DND-41 (cell line): Measurements from ENCODE around the gene NRXN3.

ENCODE experiments used
- ATAC-seq: fragments of 200-7000 bp; cut with Tn5 transposase; 3 replicates; pipeline ENCODE4 v1.9.1; 2021; ENCODE audit warnings: low read depth; ENCODE audit not compliant: insufficient read depth
- DNase-seq: peaks from one replicate; pipeline ENCODE4 v3.0.0-alpha.2; 2020
- H2AFZ ChIP-seq: 2 replicates; pipeline ENCODE4 v1.6.0; 2012; ENCODE audit warnings: low read depth, low read length
- H3K27ac ChIP-seq: 2 replicates; pipeline ENCODE4 v1.5.1; 2012; ENCODE audit warnings: low read length, inconsistent platforms
- H3K27me3 ChIP-seq: fragments of 200-600 bp; sonication (generic); 2 replicates; pipeline ENCODE4 v1.6.0; 2012; ENCODE audit warnings: low read length, mild to moderate bottlenecking, inconsistent platforms; ENCODE audit not compliant: insufficient read depth, poor library complexity
- H3K36me3 ChIP-seq: 2 replicates; pipeline ENCODE4 v1.5.1; 2012; ENCODE audit warnings: low read length, inconsistent platforms; ENCODE audit not compliant: insufficient read depth
- H3K4me1 ChIP-seq: 2 replicates; pipeline ENCODE4 v1.5.1; 2012; ENCODE audit warnings: mild to moderate bottlenecking, low read length; ENCODE audit not compliant: insufficient read depth
- H3K4me2 ChIP-seq: 2 replicates; pipeline ENCODE4 v1.6.0; 2012; ENCODE audit warnings: mild to moderate bottlenecking, moderate library complexity, low read length, inconsistent platforms; ENCODE audit not compliant: insufficient read depth
- H3K4me3 ChIP-seq, 2 experiments: fragments of 200-600 bp in 1 of 2; shearing (Covaris generic) in 1 of 2; 2 replicates each; pipeline ENCODE4 v1.5.1; 2012 to 2016; ENCODE audit warnings: inconsistent platforms in 2 of 2, low read length in 2 of 2, mild to moderate bottlenecking in 2 of 2, low read depth in 1 of 2, moderate library complexity in 1 of 2
- H3K79me2 ChIP-seq: 2 replicates; pipeline ENCODE4 v1.6.0; 2012; ENCODE audit warnings: low read length, inconsistent platforms; ENCODE audit not compliant: insufficient read depth
- H3K9ac ChIP-seq: 2 replicates; pipeline ENCODE4 v1.6.0; 2012; ENCODE audit warnings: low read depth, mild to moderate bottlenecking, inconsistent platforms, low read length, moderate library complexity
- H3K9me3 ChIP-seq: 2 replicates; pipeline ENCODE4 v1.5.1; 2012; ENCODE audit warnings: low read length, moderate library complexity, mild to moderate bottlenecking, inconsistent platforms; ENCODE audit not compliant: insufficient read depth, severe bottlenecking
- H4K20me1 ChIP-seq: 2 replicates; pipeline ENCODE4 v1.6.0; 2012; ENCODE audit warnings: low read length; ENCODE audit not compliant: insufficient read depth
- CTCF ChIP-seq: IDR thresholded peaks from 2 replicates; pipeline ENCODE4 v1.5.1; 2012; ENCODE audit warnings: borderline replicate concordance, low read length, moderate library complexity, mild to moderate bottlenecking; ENCODE audit not compliant: poor library complexity, severe bottlenecking; ENCODE audit errors: extremely low read depth
- EZH2 ChIP-seq: IDR thresholded peaks from 3 replicates; pipeline ENCODE4 v1.6.1; 2012; ENCODE audit warnings: borderline replicate concordance, low read depth, mild to moderate bottlenecking, moderate library complexity, low read length, inconsistent platforms; ENCODE audit not compliant: severe bottlenecking

NRXN3 gene

GRCh38 chr14:79586416-79586815 lies 1416.2 kb downstream of the NRXN3 start:
- DNase-seq (no peak), ATAC-seq (no peak)
- Histone ChIP-seq H3K79me2 (no peaks in the 10 kb centered on the region), H3K9ac (no peak overlapping the region), H3K4me1 (no peaks in the 10 kb centered on the region), H3K4me3 (no peak overlapping the region), H3K4me2 (no peak overlapping the region), H3K9me3 (no peaks in the 10 kb centered on the region), H3K27ac (no peak overlapping the region), H3K27me3 (no peaks in the 10 kb centered on the region), H2AFZ (no peak overlapping the region), H3K36me3 (no peaks in the 10 kb centered on the region), H4K20me1 (no peaks in the 10 kb centered on the region)
- TF ChIP-seq CTCF (no peak), EZH2 (no peak)

- TF ChIP-seq EZH2 (no peak), CTCF (no peak)
- Histone ChIP-seq H3K27ac (no peak overlapping the region), H3K4me2 (no peak overlapping the region)
These were observed 1416.9 kb downstream of the NRXN3 start for GRCh38 chr14:79586989-79587598.

GRCh38 chr14:79587875-79588274 lies 1417.7 kb downstream of the NRXN3 start:
- Histone ChIP-seq H3K36me3 (no peaks in the 10 kb centered on the region), H3K9ac (no peak overlapping the region), H3K79me2 (no peaks in the 10 kb centered on the region), H2AFZ (no peak overlapping the region), H3K4me3 (no peak overlapping the region), H3K9me3 (no peaks in the 10 kb centered on the region), H3K4me2 (no peak overlapping the region), H3K4me1 (no peaks in the 10 kb centered on the region), H3K27ac (no peak overlapping the region), H3K27me3 (no peaks in the 10 kb centered on the region), H4K20me1 (no peaks in the 10 kb centered on the region)
- TF ChIP-seq CTCF (no peak), EZH2 (no peak)
- DNase-seq (no peak), ATAC-seq (no peak)

More at GRCh38 chr14:79586989-79587598, 1416.9 kb downstream of the NRXN3 start:
- DNase-seq (peak; percentile 5), ATAC-seq (no peak)
- no peak overlapping the region for H2AFZ ChIP-seq
- H3K27me3 ChIP-seq, result no peaks in the 10 kb centered on the region
- no peaks in the 10 kb centered on the region for H4K20me1 ChIP-seq
- H3K9ac ChIP-seq, result no peak overlapping the region
- H3K9me3 ChIP-seq, result no peaks in the 10 kb centered on the region
- H3K36me3 ChIP-seq, result no peaks in the 10 kb centered on the region
- H3K4me3 ChIP-seq, result no peak overlapping the region
- no peaks in the 10 kb centered on the region for H3K79me2 ChIP-seq
- no peaks in the 10 kb centered on the region for H3K4me1 ChIP-seq

- H3K9me3 ChIP-seq, result no peaks in the 10 kb centered on the region
- TF ChIP-seq CTCF (no peak), EZH2 (no peak)
- H3K79me2 ChIP-seq, result no peaks in the 10 kb centered on the region
- H3K9ac ChIP-seq, result no peak overlapping the region
- H3K27me3 ChIP-seq, result no peaks in the 10 kb centered on the region
- H2AFZ ChIP-seq, result no peak overlapping the region
- H3K4me1 ChIP-seq, result no peaks in the 10 kb centered on the region
- no peak for ATAC-seq
- no peak overlapping the region for H3K27ac ChIP-seq
- no peak for DNase-seq
- H4K20me1 ChIP-seq, result no peaks in the 10 kb centered on the region
- no peak overlapping the region for H3K4me3 ChIP-seq
- no peaks in the 10 kb centered on the region for H3K36me3 ChIP-seq
- no peak overlapping the region for H3K4me2 ChIP-seq
These were observed 1418.2 kb downstream of the NRXN3 start for GRCh38 chr14:79588398-79588797.
